Endodermal cell (in vitro differentiated cells): ENCODE data around the gene LIPE. TPM values are rescaled to one million over a fixed set of nuclear protein-coding genes. Genes with fewer than 3 reads are reported as not detected.

Experiments used
- DNase-seq: peaks from one replicate; pipeline ENCODE4 v3.0.0-alpha.2; 2017
- H3K27ac ChIP-seq: 2 replicates; pipeline ENCODE4 v1.5.1; 2013; ENCODE audit warnings: mild to moderate bottlenecking, low read depth, low read length, moderate library complexity
- H3K27me3 ChIP-seq: 2 replicates; pipeline ENCODE4 v1.6.1; 2013; ENCODE audit warnings: mild to moderate bottlenecking, low read length, moderate library complexity; ENCODE audit not compliant: insufficient read depth, control insufficient read depth, poor library complexity, severe bottlenecking
- H3K36me3 ChIP-seq: 2 replicates; pipeline ENCODE4 v1.7.0; 2013; ENCODE audit warnings: mild to moderate bottlenecking, low read length, moderate library complexity; ENCODE audit not compliant: control insufficient read depth, insufficient read depth
- H3K4me1 ChIP-seq: one replicate; pipeline ENCODE4 v1.7.0; 2013; ENCODE audit warnings: low read length; ENCODE audit not compliant: control insufficient read depth, insufficient read depth
- H3K4me3 ChIP-seq: 2 replicates; pipeline ENCODE4 v1.5.1; 2013; ENCODE audit warnings: mild to moderate bottlenecking, low read length, moderate library complexity
- H3K9ac ChIP-seq: 2 replicates; pipeline ENCODE4 v1.6.1; 2013; ENCODE audit warnings: mild to moderate bottlenecking, low read length, moderate library complexity; ENCODE audit not compliant: poor library complexity, severe bottlenecking; ENCODE audit errors: extremely low read depth
- H3K9me3 ChIP-seq: 2 replicates; pipeline ENCODE4 v1.6.1; 2013; ENCODE audit warnings: mild to moderate bottlenecking, low read length, moderate library complexity; ENCODE audit not compliant: control insufficient read depth
- H3K27ac Mint-ChIP-seq: 2 replicates; pipeline ENCODE4 v1.8.0; 2020; ENCODE audit warnings: mixed read lengths
- H3K27me3 Mint-ChIP-seq: 2 replicates; pipeline ENCODE4 v1.8.0; 2021; ENCODE audit warnings: mild to moderate bottlenecking, mixed read lengths; ENCODE audit not compliant: insufficient read depth
- H3K36me3 Mint-ChIP-seq: 2 replicates; pipeline ENCODE4 v1.8.0; 2020; ENCODE audit warnings: low read depth, mixed read lengths
- H3K4me1 Mint-ChIP-seq: 2 replicates; pipeline ENCODE4 v1.8.0; 2020; ENCODE audit warnings: mixed read lengths
- H3K4me3 Mint-ChIP-seq: 2 replicates; pipeline ENCODE4 v1.8.0; 2020; ENCODE audit warnings: mild to moderate bottlenecking, moderate library complexity, mixed read lengths
- H3K9me3 Mint-ChIP-seq: 2 replicates; pipeline ENCODE4 v1.8.0; 2020; ENCODE audit warnings: mild to moderate bottlenecking, mixed read lengths
- WGBS, 2 experiments: methylation state at CpG; one replicate each; pipeline versions ENCODE4 v1.1.5 to v1.1.7; 2013; ENCODE audit warnings: missing lambda C conversion rate in 2 of 2, mixed read lengths in 1 of 2; ENCODE audit not compliant: insufficient coverage in 1 of 2, insufficient read length in 1 of 2; 5-methylcytosine and 5-hydroxymethylcytosine counted together
- total RNA-seq, 2 donors: library from RNA; stranded (reverse); fragmentation: NEBNext Ultra II Directional in 1 of 2; extraction: Animal tissue kit (Norgen Biotek cat#: 25700) in 1 of 2; gene quantifications; 2 replicates in 1 of 2; 3 replicates in 1 of 2; pipeline ENCODE4 v1.2.1, GENCODE V29; 2021
- TF ChIP-seq, protein P1 (sequence below): fragments of 200-600 bp; sonication (generic); conservative IDR thresholded peaks from 2 replicates; pipeline ENCODE4 v1.5.0; 2021; ENCODE audit warnings: antibody characterized with exemption, mild to moderate bottlenecking

The LIPE gene
- total RNA-seq, 2 donors from 2014 or later: 5.9 to 8.1 TPM

GRCh38 chr19:42411581-42412178 lies 15.5 kb downstream of the LIPE start:
- Histone ChIP-seq H3K9ac (no peak overlapping the region), H3K4me1 (no peaks in the 10 kb centered on the region), H3K9me3 (no peaks in the 10 kb centered on the region), H3K27me3 (no peaks in the 10 kb centered on the region), H3K36me3 (no peaks in the 10 kb centered on the region), H3K27ac (no peak overlapping the region), H3K4me3 (no peak overlapping the region)
- TF ChIP-seq, protein P1, sequence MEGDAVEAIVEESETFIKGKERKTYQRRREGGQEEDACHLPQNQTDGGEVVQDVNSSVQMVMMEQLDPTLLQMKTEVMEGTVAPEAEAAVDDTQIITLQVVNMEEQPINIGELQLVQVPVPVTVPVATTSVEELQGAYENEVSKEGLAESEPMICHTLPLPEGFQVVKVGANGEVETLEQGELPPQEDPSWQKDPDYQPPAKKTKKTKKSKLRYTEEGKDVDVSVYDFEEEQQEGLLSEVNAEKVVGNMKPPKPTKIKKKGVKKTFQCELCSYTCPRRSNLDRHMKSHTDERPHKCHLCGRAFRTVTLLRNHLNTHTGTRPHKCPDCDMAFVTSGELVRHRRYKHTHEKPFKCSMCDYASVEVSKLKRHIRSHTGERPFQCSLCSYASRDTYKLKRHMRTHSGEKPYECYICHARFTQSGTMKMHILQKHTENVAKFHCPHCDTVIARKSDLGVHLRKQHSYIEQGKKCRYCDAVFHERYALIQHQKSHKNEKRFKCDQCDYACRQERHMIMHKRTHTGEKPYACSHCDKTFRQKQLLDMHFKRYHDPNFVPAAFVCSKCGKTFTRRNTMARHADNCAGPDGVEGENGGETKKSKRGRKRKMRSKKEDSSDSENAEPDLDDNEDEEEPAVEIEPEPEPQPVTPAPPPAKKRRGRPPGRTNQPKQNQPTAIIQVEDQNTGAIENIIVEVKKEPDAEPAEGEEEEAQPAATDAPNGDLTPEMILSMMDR: no peak
- no peak overlapping the region for H3K4me3 Mint-ChIP-seq
- DNase-seq: no peak
- no peak overlapping the region for H3K27ac Mint-ChIP-seq
- H3K27me3 Mint-ChIP-seq: peaks cover 67% of the 10 kb centered on the region
- H3K9me3 Mint-ChIP-seq: no peaks in the 10 kb centered on the region
- 90 to 92% methylated on average over 6 to 8 of the region's 8 CpGs for WGBS, 2 experiments
- peaks cover 12% of the 10 kb centered on the region for H3K36me3 Mint-ChIP-seq
- no peaks in the 10 kb centered on the region for H3K4me1 Mint-ChIP-seq

- no peak overlapping the region for H3K4me3 Mint-ChIP-seq
- Histone ChIP-seq H3K27ac (no peak overlapping the region), H3K27me3 (no peaks in the 10 kb centered on the region), H3K9ac (no peak overlapping the region), H3K4me3 (no peak overlapping the region), H3K4me1 (no peaks in the 10 kb centered on the region), H3K9me3 (no peaks in the 10 kb centered on the region), H3K36me3 (no peaks in the 10 kb centered on the region)
- peaks cover 57% of the 10 kb centered on the region for H3K27me3 Mint-ChIP-seq
- H3K36me3 Mint-ChIP-seq: peaks cover 12% of the 10 kb centered on the region
- H3K9me3 Mint-ChIP-seq: no peaks in the 10 kb centered on the region
- 94 to 97% methylated on average over 15 to 30 of the region's 30 CpGs for WGBS, 2 experiments
- TF ChIP-seq, protein P1: no peak
- no peaks in the 10 kb centered on the region for H3K4me1 Mint-ChIP-seq
- H3K27ac Mint-ChIP-seq: no peak overlapping the region
- no peak for DNase-seq
Observed at GRCh38 chr19:42410371-42410770, 16.8 kb downstream of the LIPE start.

GRCh38 chr19:42409477-42409876 lies 17.7 kb downstream of the LIPE start:
- Mint-ChIP-seq H3K27me3 (peaks cover 48% of the 10 kb centered on the region), H3K27ac (no peak overlapping the region), H3K9me3 (no peaks in the 10 kb centered on the region), H3K4me1 (no peaks in the 10 kb centered on the region), H3K36me3 (peaks cover 12% of the 10 kb centered on the region), H3K4me3 (no peak overlapping the region)
- no peak for DNase-seq
- 91% methylated on average over 6 of the region's 6 CpGs for WGBS, 2 experiments
- H3K4me3 ChIP-seq: no peak overlapping the region
- no peaks in the 10 kb centered on the region for H3K36me3 ChIP-seq
- no peak overlapping the region for H3K9ac ChIP-seq
- H3K9me3 ChIP-seq: no peaks in the 10 kb centered on the region
- H3K27ac ChIP-seq: no peak overlapping the region
- TF ChIP-seq, protein P1: no peak
- H3K27me3 ChIP-seq: no peaks in the 10 kb centered on the region
- H3K4me1 ChIP-seq: no peaks in the 10 kb centered on the region
